GM18502 (cell line): ENCODE data around the gene TCF19.
A peak's percentile ranks its signal among the peaks of the same experiment; 100 is the strongest.
"Not testable (repeated sequence)": the region's sequence is repeated elsewhere in the genome, so short reads cannot be mapped to it uniquely, and the experiment has no call there.

ENCODE experiments used
- ATAC-seq: cut with Tn5 transposase; IDR thresholded peaks from one replicate; pipeline ENCODE4 v1.9.1; 2021; ENCODE audit warnings: mild to moderate bottlenecking; ENCODE audit not compliant: unreplicated experiment, poor library complexity

TCF19 gene

DNA sequence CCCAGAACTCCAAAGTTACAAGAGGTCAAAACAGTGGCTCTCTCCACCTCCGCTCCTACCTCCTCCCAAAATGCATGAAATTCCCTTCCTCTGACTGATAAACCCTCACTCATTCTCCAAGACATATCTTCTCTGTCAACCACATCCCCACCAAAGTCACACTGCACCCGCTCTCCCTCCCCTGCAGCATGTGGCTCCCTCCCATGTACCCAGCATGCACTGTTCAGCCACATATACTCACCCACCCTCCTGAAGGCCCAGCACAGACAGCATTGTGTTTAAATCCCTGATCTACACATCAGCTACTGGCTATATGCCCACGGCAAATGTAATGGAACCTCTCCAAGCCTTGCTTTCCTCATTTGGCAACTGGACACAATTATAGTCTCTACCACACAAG is 17.6 kb downstream of the TCF19 start:
- ATAC-seq = no peak

DNA sequence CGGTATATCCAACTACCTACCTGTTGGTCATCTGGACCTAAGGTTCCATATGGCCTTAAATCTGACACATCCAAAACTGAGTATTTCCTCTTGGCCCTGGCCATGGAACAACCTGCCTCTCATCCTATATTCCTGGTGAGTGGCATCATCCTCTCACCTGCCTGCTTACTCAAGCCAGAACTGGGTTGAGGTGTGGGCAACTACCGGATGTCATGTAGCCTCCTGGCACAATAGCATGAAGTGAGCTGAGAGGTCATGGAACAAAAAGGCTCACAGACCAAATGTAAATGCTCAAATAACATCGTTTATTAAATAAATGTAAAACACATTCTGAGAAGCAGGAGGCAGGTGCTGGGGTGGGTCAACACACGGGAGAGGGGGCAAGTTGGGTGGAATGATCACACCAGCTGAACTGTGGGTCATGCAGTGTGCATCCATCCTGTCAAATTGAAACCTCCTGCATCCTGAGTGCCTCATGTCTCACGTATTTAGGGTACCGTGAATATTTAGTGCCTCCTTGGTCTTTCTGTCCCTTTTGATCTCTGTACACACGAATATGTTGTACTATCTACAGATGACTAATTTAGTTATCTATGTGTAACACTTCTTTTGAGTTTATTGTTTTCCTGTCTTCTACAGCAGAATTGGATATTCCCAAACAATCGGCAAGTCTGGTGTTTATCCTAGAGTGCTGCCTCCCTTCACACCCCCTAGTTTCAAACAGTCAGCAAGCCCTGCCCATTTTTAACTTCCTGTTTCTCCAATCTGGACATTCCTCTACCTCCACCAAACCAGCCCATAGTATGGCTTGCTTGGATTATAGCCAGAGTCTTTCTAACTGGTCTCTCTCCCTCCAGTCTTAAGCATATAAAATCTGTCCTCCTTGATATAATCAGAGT is 20.0 kb downstream of the TCF19 start:
- ATAC-seq = no peak

GRCh38 chr6:31179042-31179386 is 20.6 kb downstream of the TCF19 start:
- ATAC-seq = no peak

DNA sequence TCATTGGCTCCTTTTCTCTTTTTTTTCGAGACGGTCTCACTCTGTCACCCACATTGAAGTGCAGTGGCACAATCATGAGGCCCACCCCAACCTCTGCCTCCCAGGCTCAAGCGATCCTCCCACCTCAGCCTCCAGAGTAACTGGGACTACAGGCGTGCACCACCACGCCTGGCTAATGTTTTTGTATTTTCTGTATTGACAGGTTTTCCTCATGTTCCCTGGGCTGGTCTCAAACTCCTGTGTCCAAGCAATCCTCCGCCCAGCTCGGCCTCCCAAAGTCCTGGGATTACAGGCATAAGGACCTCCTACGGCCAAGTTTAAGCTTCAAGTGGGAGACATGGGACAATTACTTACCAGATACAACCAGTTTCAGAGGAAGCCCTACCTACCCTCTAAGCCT is 21.5 kb downstream of the TCF19 start:
- no peak for ATAC-seq

- no peak for ATAC-seq
These were observed 22.1 kb downstream of the TCF19 start for GRCh38 chr6:31180500-31180899.

DNA sequence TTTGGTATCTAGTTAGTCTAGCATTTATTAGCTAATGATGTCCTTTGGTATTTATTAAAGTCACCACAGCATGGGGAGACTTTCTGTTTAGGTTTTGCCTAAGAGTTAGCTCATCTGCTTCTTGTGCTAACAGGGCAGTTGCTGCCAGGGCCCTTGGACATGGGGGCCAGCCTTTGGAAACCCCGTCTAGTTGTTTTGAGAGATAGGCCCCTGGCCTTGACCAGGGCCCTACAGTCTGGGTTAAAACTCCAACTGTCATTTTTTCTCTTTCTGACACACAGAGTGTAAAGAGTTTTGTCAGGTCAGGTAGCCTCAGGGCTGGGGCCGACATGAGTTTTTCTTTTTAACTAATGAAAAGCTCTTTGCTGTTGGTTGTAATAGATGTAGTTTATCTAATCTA is 24.9 kb downstream of the TCF19 start:
- not testable (repeated sequence) for ATAC-seq

- not testable (repeated sequence) for ATAC-seq
These were observed 25.5 kb downstream of the TCF19 start for GRCh38 chr6:31183859-31184258.

GRCh38 chr6:31185695-31186051 is 27.3 kb downstream of the TCF19 start:
- ATAC-seq = not testable (repeated sequence)

DNA sequence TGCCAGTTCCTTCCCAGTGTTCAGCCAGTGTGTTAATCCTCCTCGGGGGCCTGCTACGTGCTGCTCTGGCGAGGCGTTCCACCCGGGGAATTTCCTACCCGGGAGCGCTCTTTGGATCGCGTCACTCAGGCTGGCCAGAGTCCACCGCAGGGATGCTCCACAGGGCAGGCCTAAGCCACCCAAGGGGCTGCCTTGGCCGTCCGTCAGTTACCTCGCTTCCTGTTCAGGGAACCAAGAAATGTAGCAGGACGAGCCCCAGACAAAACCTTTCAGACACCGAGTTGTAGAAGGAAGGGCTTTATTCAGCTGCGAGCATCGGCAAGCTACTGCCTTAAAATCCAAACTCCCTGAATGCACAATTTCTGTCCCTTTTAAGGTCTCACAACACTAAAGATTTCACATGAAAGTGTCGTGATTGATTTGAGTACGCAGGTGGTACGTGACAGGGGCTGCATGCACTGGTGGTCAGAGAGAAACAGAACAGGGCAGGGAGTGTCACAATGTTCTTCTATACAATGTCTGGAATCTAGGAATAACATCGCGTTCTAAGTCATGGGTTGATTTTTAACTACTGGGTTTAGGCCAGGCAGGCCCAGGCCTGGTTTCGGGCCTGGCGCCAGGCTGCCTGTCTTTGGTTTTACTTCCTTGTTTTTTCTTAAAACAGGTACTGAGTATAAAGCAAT is 27.8 kb downstream of the TCF19 start:
- no peak for ATAC-seq

DNA sequence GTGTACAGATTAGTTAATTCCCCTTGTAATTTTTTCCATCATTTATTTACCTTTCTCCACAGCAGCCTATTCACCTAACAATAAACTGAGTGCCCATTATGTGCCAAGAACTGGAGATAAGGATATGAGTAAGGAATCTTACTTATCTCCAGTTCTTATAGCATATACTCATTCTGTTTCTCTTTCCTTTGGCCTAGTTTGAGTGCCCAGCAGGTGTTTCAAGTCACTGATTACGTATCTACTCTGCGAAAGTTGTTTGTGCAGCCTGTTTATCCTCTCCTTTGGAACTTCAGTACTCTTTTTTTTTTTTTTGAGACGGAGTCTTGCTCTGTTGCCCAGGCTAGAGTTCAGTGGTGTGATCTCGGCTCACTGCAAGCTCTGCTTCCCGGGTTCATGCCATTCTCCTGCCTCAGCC is 29.4 kb downstream of the TCF19 start:
- ATAC-seq = no peak

DNA sequence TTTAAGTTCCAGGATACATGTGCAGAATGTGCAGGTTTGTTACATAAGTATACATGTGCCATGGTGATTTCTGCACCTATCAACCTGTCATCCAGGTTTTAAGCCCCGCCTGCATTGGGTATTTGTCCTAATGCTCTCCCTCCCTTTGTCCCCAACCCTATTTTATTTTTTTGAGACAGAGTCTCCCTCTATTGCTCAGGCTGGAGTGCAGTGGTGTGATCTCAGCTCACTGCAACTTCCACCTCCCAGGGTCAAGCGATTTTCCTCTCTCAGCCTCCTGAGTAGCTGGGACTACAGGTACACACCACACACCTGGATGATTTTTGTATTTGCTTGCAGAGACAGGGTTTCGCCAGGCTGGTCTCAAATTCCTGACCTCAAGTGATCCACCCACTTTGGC is 30.8 kb downstream of the TCF19 start:
- ATAC-seq = not testable (repeated sequence)

DNA sequence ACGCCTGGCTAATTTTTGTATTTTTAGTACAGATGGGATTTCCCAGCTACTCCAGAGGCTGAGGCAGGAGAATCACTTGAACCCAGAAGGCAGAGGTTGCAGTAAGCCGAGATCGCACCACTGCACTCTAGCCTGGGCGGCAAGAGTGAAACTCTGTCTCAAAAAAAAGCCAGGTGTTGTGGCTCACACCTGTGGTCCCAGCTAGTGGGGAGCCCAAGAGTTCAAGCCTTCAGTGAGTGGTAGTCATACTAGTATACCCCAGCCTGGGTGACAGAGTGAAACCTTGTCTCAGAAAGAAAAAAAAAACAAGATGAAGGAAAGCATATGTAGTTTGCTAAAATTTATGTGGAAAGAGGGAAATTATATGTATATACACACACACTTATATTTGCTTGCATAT is 32.1 kb downstream of the TCF19 start:
- ATAC-seq = no peak

DNA sequence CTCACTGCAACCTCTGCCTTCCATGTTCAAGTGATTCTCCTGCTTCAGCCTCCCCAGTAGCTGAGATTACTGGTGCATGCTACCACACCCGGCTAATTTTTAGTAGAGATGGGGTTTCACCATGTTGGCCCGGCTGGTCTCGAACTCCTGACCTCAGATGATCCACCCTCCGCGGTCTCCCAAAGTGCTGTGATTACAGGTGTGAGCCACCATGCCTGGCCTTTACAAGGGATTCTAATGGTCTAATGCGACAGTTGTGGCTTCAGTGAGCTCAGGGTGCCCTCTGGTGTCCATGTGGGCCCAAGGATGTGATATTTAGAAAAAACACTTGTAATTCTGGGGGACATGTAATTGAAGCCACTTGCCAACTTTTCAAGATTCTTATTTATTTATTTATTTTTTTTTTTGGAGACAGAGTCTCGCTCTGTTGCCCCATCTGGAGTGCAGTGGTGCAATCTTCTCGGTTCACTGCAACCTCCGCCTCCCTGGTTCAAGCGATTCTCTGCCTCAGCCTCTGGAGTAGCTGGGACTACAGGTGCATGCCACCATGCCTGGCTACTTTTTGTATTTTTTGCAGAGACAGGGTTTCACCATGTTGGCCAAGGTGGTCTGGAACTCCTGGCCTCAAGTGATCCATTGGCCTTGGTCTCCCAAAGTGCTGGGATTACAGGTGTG is 34.2 kb downstream of the TCF19 start:
- not testable (repeated sequence) for ATAC-seq

GRCh38 chr6:31193206-31193605 is 34.8 kb downstream of the TCF19 start:
- ATAC-seq = no peak

- ATAC-seq = no peak
These were observed 35.9 kb downstream of the TCF19 start for GRCh38 chr6:31194061-31194834.

DNA sequence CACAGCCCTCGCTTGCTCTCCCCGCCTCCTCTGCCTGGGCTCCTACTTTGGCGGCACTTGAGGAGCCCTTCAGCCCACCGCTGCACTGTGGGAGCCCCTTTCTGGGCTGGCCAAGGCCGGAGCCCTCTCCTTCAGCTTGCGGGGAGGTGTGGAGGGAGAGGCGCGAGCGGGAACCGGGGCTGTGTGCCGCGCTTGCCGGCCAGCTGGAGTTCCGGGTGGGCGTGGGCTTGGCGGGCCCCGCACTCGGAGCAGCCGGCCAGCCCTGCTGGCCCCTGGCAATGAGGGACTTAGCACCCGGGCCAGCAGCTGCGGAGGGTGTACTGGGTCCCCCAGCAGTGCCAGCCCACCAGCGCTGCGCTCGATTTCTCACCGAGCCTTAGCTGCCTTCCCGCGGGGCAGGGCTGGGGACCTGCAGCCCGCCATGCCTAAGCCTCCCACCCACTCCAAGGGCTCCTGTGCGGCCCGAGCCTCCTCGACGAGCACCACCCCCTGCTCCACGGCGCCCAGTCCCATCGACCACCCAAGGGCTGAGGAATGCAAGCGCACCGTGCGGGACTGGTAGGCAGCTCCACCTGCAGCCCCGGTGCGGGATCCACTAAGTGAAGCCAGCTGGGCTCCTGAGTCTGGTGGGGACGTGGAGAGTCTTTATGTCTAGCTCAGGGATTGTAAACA is 37.1 kb downstream of the TCF19 start:
- ATAC-seq = not testable (repeated sequence)

GRCh38 chr6:31196251-31197022 is 38.0 kb downstream of the TCF19 start:
- ATAC-seq = not testable (repeated sequence)

DNA sequence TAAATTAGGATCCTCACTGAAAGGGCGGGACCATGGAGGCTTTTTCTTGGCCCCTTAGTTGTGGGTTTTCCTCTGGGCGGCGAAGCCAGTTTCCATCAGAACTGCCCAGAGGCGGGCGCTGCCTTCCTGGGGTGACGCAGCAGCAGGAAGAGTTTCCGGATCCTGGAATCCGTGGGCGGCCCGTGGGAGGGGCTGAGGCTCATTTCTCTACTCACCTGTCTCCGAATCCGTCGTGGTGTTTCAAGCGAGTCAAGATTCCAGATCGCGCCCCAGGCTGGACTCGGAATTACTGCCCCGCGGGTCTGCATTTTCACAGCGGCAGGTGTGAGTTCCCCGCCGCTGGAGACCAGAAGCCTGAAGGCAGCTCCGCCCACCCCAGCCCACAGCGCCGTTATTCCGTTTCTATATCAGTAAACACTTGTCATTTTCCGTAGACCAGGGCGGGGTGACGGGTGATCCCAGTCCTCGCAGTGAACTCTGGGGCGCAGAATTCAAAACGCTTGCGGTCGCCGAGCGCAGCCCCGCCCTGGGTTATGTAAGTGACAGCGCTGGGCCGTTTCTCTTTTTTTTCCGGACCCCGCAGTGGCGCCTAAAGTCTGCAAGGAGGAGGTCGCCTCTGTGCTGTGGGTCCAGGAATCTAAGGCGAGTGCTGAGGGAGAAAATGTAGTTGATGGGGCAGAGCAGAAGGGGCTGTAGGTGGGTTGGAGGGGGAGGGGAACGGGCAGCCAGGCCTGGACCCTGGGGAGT is 39.3 kb downstream of the TCF19 start:
- ATAC-seq = peak; percentile 69

GRCh38 chr6:31199105-31199452 is 40.7 kb downstream of the TCF19 start:
- not testable (repeated sequence) for ATAC-seq
